CD4-positive, alpha-beta T cell (primary cell): ENCODE data around the gene ZDHHC23. TPM values are rescaled to one million over a fixed set of nuclear protein-coding genes. Genes with fewer than 3 reads are reported as not detected.

Source experiments
- ATAC-seq: fragments of 200-7000 bp; cut with Tn5 transposase; one replicate; pipeline ENCODE4 v1.10.0; 2022; ENCODE audit warnings: mild to moderate bottlenecking; ENCODE audit not compliant: poor library complexity
- CTCF ChIA-PET: fragments of 350-600 bp; sonication (Branson Sonifier 250); formaldehyde crosslinking; loops from one replicate; lab custom pipeline; 2021; ENCODE audit warnings: antibody characterized with exemption, inconsistent platforms; lab: Charles Lee
- POLR2A ChIA-PET: fragments of 350-600 bp; sonication (Branson Sonifier 250); formaldehyde crosslinking; loops from one replicate; lab custom pipeline; 2021; ENCODE audit warnings: antibody characterized with exemption, inconsistent platforms; lab: Charles Lee
- DNase-seq, 14 experiments: peaks; one replicate each; pipeline ENCODE4 v3.0.0-alpha.2; 2013 to 2020; ENCODE audit warnings: mixed read lengths in 2 of 14
- H3K27ac ChIP-seq, 2 donors: one replicate each; pipeline versions ENCODE4 v1.5.1 to v1.7.0; 2013; ENCODE audit warnings: low read length in 2 of 2, low read depth in 1 of 2, mild to moderate bottlenecking in 1 of 2
- H3K27me3 ChIP-seq, 2 experiments: 1 replicate in 1 of 2; 2 replicates in 1 of 2; pipeline versions ENCODE4 v1.6.1 to v1.7.0; 2013; ENCODE audit warnings: low read length in 2 of 2, control low read depth in 1 of 2, mild to moderate bottlenecking in 1 of 2, moderate library complexity in 1 of 2; ENCODE audit not compliant: insufficient read depth in 2 of 2, control insufficient read depth in 1 of 2
- H3K36me3 ChIP-seq: one replicate; pipeline ENCODE4 v1.6.1; 2013; ENCODE audit warnings: low read length, control low read depth; ENCODE audit not compliant: insufficient read depth
- H3K4me1 ChIP-seq: one replicate; pipeline ENCODE4 v1.6.1; 2013; ENCODE audit warnings: low read length, control low read depth; ENCODE audit not compliant: insufficient read depth
- H3K4me3 ChIP-seq: one replicate; pipeline ENCODE4 v1.5.1; 2013; ENCODE audit warnings: mild to moderate bottlenecking, low read length, moderate library complexity
- H3K9me3 ChIP-seq, 2 experiments: 1 replicate in 1 of 2; 2 replicates in 1 of 2; pipeline versions ENCODE4 v1.6.1 to v1.7.0; 2013; ENCODE audit warnings: low read length in 2 of 2, mild to moderate bottlenecking in 2 of 2, control low read depth in 1 of 2, moderate library complexity in 1 of 2; ENCODE audit not compliant: control insufficient read depth in 1 of 2, insufficient read depth in 1 of 2
- H3K27ac Mint-ChIP-seq: one replicate; pipeline ENCODE4 v1.8.0; 2020; ENCODE audit warnings: mixed read lengths
- H3K27me3 Mint-ChIP-seq: one replicate; pipeline ENCODE4 v1.8.0; 2021; ENCODE audit warnings: mixed read lengths
- H3K36me3 Mint-ChIP-seq: one replicate; pipeline ENCODE4 v1.8.0; 2021; ENCODE audit warnings: low read depth, mixed read lengths
- H3K4me1 Mint-ChIP-seq: one replicate; pipeline ENCODE4 v1.8.0; 2021; ENCODE audit warnings: low read depth, mixed read lengths
- H3K4me3 Mint-ChIP-seq: one replicate; pipeline ENCODE4 v1.8.0; 2020; ENCODE audit warnings: mild to moderate bottlenecking, mixed read lengths
- H3K9me3 Mint-ChIP-seq: one replicate; pipeline ENCODE4 v1.8.0; 2020; ENCODE audit warnings: mixed read lengths
- CTCF ChIP-seq: fragments of 200-600 bp; IDR thresholded peaks from one replicate; pipeline ENCODE4 v1.8.0; 2022; ENCODE audit warnings: antibody characterized with exemption, mild to moderate bottlenecking
- intact Hi-C, 2 experiments: fragments of 100-400 bp; cut with DNase I in 1 of 2; cut with micrococcal nuclease in 1 of 2; formaldehyde crosslinking; loops; one replicate each; pipeline versions ENCODE4 v1.15.1 to v1.9.0; 2023 to 2025; cut with DNase I, micrococcal nuclease
- total RNA-seq, 174 experiments: library from RNA in 2 of 174; stranded (reverse) in 2 of 174; gene quantifications; one replicate each; pipeline ENCODE4 v1.2.3 and lab custom pipeline; 2021 to 2026

Gene ZDHHC23
- total RNA-seq, 2 experiments from 2014 or later: 3.2 TPM

- no peaks in the 10 kb centered on the region for H3K27me3 ChIP-seq
- CTCF ChIA-PET: no interaction called here
- no peak overlapping the region for H3K27ac Mint-ChIP-seq
- peaks cover 3% of the 10 kb centered on the region for H3K4me1 ChIP-seq
- H3K9me3 Mint-ChIP-seq: no peaks in the 10 kb centered on the region
- ATAC-seq (no peak), DNase-seq (no peak)
- TF ChIP-seq CTCF: no peak
- H3K27me3 Mint-ChIP-seq: no peaks in the 10 kb centered on the region
- H3K36me3 Mint-ChIP-seq: no peaks in the 10 kb centered on the region
- no peak overlapping the region for H3K27ac ChIP-seq
- H3K4me3 Mint-ChIP-seq: no peak overlapping the region
- peaks cover 5% of the 10 kb centered on the region for H3K4me1 Mint-ChIP-seq
- intact Hi-C loops: no loop called here
- H3K4me3 ChIP-seq: no peak overlapping the region
- H3K36me3 ChIP-seq: no peaks in the 10 kb centered on the region
- POLR2A ChIA-PET: no interaction called here
- peaks cover 0 to 4% of the 10 kb centered on the region in 2 experiments for H3K9me3 ChIP-seq
These were observed 39.7 kb upstream of the ZDHHC23 start for GRCh38 chr3:113908133-113908532.

- intact Hi-C loops: loop anchor here in 1 of 2 experiments (2.0 kb wide), 1 partner anchor 72 kb away; the partner anchor contains the start of gene GRAMD1C
- Histone ChIP-seq H3K36me3 (no peaks in the 10 kb centered on the region), H3K27me3 (no peaks in the 10 kb centered on the region), H3K9me3 (no peaks in the 10 kb centered on the region), H3K4me3 (no peak overlapping the region), H3K4me1 (peaks cover 4% of the 10 kb centered on the region), H3K27ac (no peak overlapping the region)
- ChIA-PET POLR2A (interaction anchor here (0.6 kb wide), 1 partner anchor 214 kb away, joined by 3 read pairs; no protein-coding TSS in a partner anchor), CTCF (no interaction called here)
- TF ChIP-seq CTCF: no peak
- Mint-ChIP-seq H3K4me1 (peaks cover 5% of the 10 kb centered on the region), H3K4me3 (no peak overlapping the region), H3K27me3 (no peaks in the 10 kb centered on the region), H3K27ac (no peak overlapping the region), H3K36me3 (no peaks in the 10 kb centered on the region), H3K9me3 (no peaks in the 10 kb centered on the region)
- no peak for DNase-seq
- no peak for ATAC-seq
These were observed 36.8 kb upstream of the ZDHHC23 start for GRCh38 chr3:113910966-113911365.

- peak; percentile 73 for TF ChIP-seq CTCF
- Mint-ChIP-seq H3K27ac (peak overlapping the region; percentile 14), H3K4me3 (peak overlapping the region; percentile 18), H3K9me3 (no peaks in the 10 kb centered on the region), H3K4me1 (peaks cover 5% of the 10 kb centered on the region), H3K36me3 (no peaks in the 10 kb centered on the region), H3K27me3 (no peaks in the 10 kb centered on the region)
- Histone ChIP-seq H3K4me1 (peaks cover 4% of the 10 kb centered on the region), H3K27me3 (no peaks in the 10 kb centered on the region), H3K9me3 (no peaks in the 10 kb centered on the region), H3K4me3 (peak overlapping the region; percentile 21), H3K36me3 (no peaks in the 10 kb centered on the region), H3K27ac (no peak overlapping the region)
- intact Hi-C loops: loop anchor here (1.0 to 2.0 kb wide), 2 partner anchors 68 to 176 kb away; no protein-coding TSS in a partner anchor
- ATAC-seq (peak; percentile 96), DNase-seq (peak in 7 of 14 experiments; percentile 12 to 71 (median 45))
- ChIA-PET CTCF (interaction anchor here (0.6 to 2.7 kb wide), 13 partner anchors 11 to 506 kb away, joined by 3 to 9 read pairs (median 4); partner anchors contain the start of genes GRAMD1C and NAA50), POLR2A (no interaction called here)
These were observed 35.1 kb upstream of the ZDHHC23 start for GRCh38 chr3:113912552-113913236.
